B cell (primary cell): ENCODE results near the gene DEFB124. TPM values are rescaled to one million over a fixed set of nuclear protein-coding genes. Genes with fewer than 3 reads are reported as not detected.

ENCODE experiments used
- ATAC-seq: fragments of 200-7000 bp; cut with Tn5 transposase; one replicate; pipeline ENCODE4 v1.10.0; 2021; ENCODE audit warnings: low read depth, mild to moderate bottlenecking, moderate number of reproducible peaks, moderate library complexity
- CTCF ChIA-PET: fragments of 350-600 bp; sonication (Branson Sonifier 250); formaldehyde crosslinking; loops from one replicate; lab custom pipeline; 2021; ENCODE audit warnings: antibody characterized with exemption, inconsistent platforms; lab: Charles Lee
- POLR2A ChIA-PET: fragments of 350-600 bp; sonication (Branson Sonifier 250); formaldehyde crosslinking; loops from one replicate; lab custom pipeline; 2021; ENCODE audit warnings: antibody characterized with exemption; lab: Charles Lee
- DNase-seq: peaks from one replicate; pipeline ENCODE4 v3.0.0; 2013
- H2AFZ ChIP-seq: 2 replicates; pipeline ENCODE4 v1.6.1; 2012; ENCODE audit warnings: mild to moderate bottlenecking, low read depth, low read length; ENCODE audit not compliant: insufficient read depth, poor library complexity, severe bottlenecking
- H3K27ac ChIP-seq, 2 donors: 1 replicate in 1 of 2; 2 replicates in 1 of 2; pipeline ENCODE4 v1.5.1; 2012 to 2013; ENCODE audit warnings: low read length in 2 of 2, mild to moderate bottlenecking in 2 of 2, moderate library complexity in 1 of 2
- H3K27me3 ChIP-seq, 4 experiments: fragments of 200-600 bp in 1 of 4; sonication (generic) in 1 of 4; replicated peaks in 1 of 4; 1 replicate in 2 of 4; 2 replicates in 2 of 4; pipeline versions ENCODE4 v1.6.1 to v1.7.0; 2013 to 2016; ENCODE audit warnings: low read length in 3 of 4, mild to moderate bottlenecking in 2 of 4, mixed read lengths in 1 of 4, moderate library complexity in 1 of 4; ENCODE audit not compliant: insufficient read depth in 4 of 4, control insufficient read depth in 3 of 4; ENCODE audit errors: control extremely low read depth in 1 of 4
- H3K36me3 ChIP-seq, 2 experiments: replicated peaks in 1 of 2; 1 replicate in 1 of 2; 2 replicates in 1 of 2; pipeline versions ENCODE4 v1.6.1 to v1.7.1; 2013; ENCODE audit warnings: low read length in 1 of 2; ENCODE audit not compliant: insufficient read depth in 2 of 2, control insufficient read depth in 1 of 2; ENCODE audit errors: control extremely low read depth in 1 of 2, extremely low read depth in 1 of 2
- H3K4me1 ChIP-seq, 2 donors: fragments of 200-600 bp in 1 of 2; sonication (generic) in 1 of 2; 1 replicate in 1 of 2; 2 replicates in 1 of 2; pipeline versions ENCODE4 v1.5.1 to v1.6.1; 2013 to 2017; ENCODE audit warnings: low read length in 2 of 2; ENCODE audit not compliant: control insufficient read depth in 2 of 2, insufficient read depth in 2 of 2
- H3K4me2 ChIP-seq: replicated peaks from 2 replicates; pipeline ENCODE3; 2012; ENCODE audit warnings: mild to moderate bottlenecking, low read depth, low read length; ENCODE audit not compliant: poor library complexity, severe bottlenecking
- H3K4me3 ChIP-seq, 5 experiments: fragments of 200-600 bp in 1 of 5; sonication (generic) in 1 of 5; 1 replicate in 3 of 5; 2 replicates in 2 of 5; pipeline versions ENCODE4 v1.5.1 to v1.7.0; 2011 to 2016; ENCODE audit warnings: low read length in 4 of 5, mild to moderate bottlenecking in 4 of 5, low read depth in 2 of 5, control low read depth in 1 of 5, moderate library complexity in 1 of 5; ENCODE audit not compliant: insufficient read depth in 1 of 5; ENCODE audit errors: control extremely low read depth in 1 of 5, extremely low read depth in 1 of 5
- H3K79me2 ChIP-seq: fragments of 200-600 bp; sonication (generic); one replicate; pipeline ENCODE4 v1.6.0; 2016; ENCODE audit warnings: low read length; ENCODE audit not compliant: control insufficient read depth, insufficient read depth
- H3K9ac ChIP-seq: fragments of 200-600 bp; sonication (generic); 2 replicates; pipeline ENCODE4 v1.6.1; 2017; ENCODE audit warnings: mild to moderate bottlenecking, low read length, moderate library complexity
- H3K9me3 ChIP-seq, 3 donors: one replicate each; pipeline versions ENCODE4 v1.6.1 to v1.7.1; 2013; ENCODE audit warnings: low read length in 2 of 3; ENCODE audit not compliant: control insufficient read depth in 2 of 3, insufficient read depth in 1 of 3; ENCODE audit errors: control extremely low read depth in 1 of 3
- H4K20me1 ChIP-seq: 2 replicates; pipeline ENCODE4 v1.6.0; 2012; ENCODE audit warnings: mild to moderate bottlenecking, low read length; ENCODE audit not compliant: insufficient read depth, control insufficient read depth, poor library complexity, severe bottlenecking
- H3K27ac Mint-ChIP-seq: one replicate; pipeline ENCODE4 v1.8.0; 2021; ENCODE audit warnings: mixed read lengths
- H3K27me3 Mint-ChIP-seq: one replicate; pipeline ENCODE4 v1.8.0; 2021; ENCODE audit warnings: mixed read lengths
- H3K4me1 Mint-ChIP-seq: one replicate; pipeline ENCODE4 v1.8.0; 2021; ENCODE audit warnings: mixed read lengths
- H3K4me3 Mint-ChIP-seq: one replicate; pipeline ENCODE4 v1.8.0; 2021; ENCODE audit warnings: mixed read lengths
- H3K9me3 Mint-ChIP-seq: one replicate; pipeline ENCODE4 v1.8.0; 2022; ENCODE audit warnings: mixed read lengths; ENCODE audit not compliant: insufficient read depth
- EZH2 ChIP-seq: IDR thresholded peaks from 2 replicates; pipeline ENCODE4 v1.6.1; 2012; ENCODE audit warnings: borderline replicate concordance, low read depth, mild to moderate bottlenecking, moderate library complexity, low read length; ENCODE audit not compliant: insufficient read depth, poor library complexity, severe bottlenecking
- WGBS: methylation state at CpG from one replicate; pipeline ENCODE4 v1.1.5; 2013; ENCODE audit warnings: missing lambda C conversion rate; ENCODE audit not compliant: insufficient coverage; 5-methylcytosine and 5-hydroxymethylcytosine counted together
- intact Hi-C: fragments of 100-400 bp; cut with micrococcal nuclease; formaldehyde crosslinking; loops from one replicate; pipeline ENCODE4 v1.10.0; 2022
- polyA plus RNA-seq: library from polyadenylated mRNA; depleted of rRNA; stranded (reverse); fragments of >200 nt; gene quantifications from 2 replicates; pipeline ENCODE4 v1.2.3, GENCODE V29; 2012
- total RNA-seq, 2 donors: library from RNA; stranded (reverse); fragments of 120-200 nt in 1 of 2; gene quantifications; 1 replicate in 1 of 2; 2 replicates in 1 of 2; pipeline versions ENCODE4 v1.2.3 to v1.2.4, GENCODE V29; 2013 to 2022
- TF ChIP-seq, protein P1 (sequence below): fragments of 200-600 bp; IDR thresholded peaks from one replicate; pipeline ENCODE4 v1.8.0; 2022; ENCODE audit warnings: antibody characterized with exemption, mild to moderate bottlenecking

The DEFB124 gene
- total and polyA plus RNA-seq, 2 donors (not counting 1 experiment from before 2014, with no cell fraction given) = not detected

GRCh38 chr20:31515072-31515774, 40.3 kb upstream of the DEFB124 start:
- Mint-ChIP-seq H3K27me3 (no peaks in the 10 kb centered on the region), H3K9me3 (no peaks in the 10 kb centered on the region), H3K27ac (no peak overlapping the region), H3K4me1 (peaks cover 10% of the 10 kb centered on the region), H3K4me3 (no peak overlapping the region)
- Histone ChIP-seq H3K79me2 (peaks cover 57% of the 10 kb centered on the region), H3K27ac (peak overlapping the region in 1 of 2 donors; percentile 76), H4K20me1 (peaks cover 52% of the 10 kb centered on the region), H2AFZ (peak overlapping the region; percentile 99), H3K9me3 (no peaks in the 10 kb centered on the region), H3K36me3 (peaks cover 0 to 6% of the 10 kb centered on the region in 2 experiments), H3K27me3 (no peaks in the 10 kb centered on the region), H3K4me3 (peak overlapping the region; percentile 74 to 91 (median 89)), H3K4me1 (peaks cover 27 to 31% of the 10 kb centered on the region in 2 donors), H3K4me2 (peak overlapping the region; percentile 88), H3K9ac (peak overlapping the region; percentile 92)
- TF ChIP-seq, protein P1, sequence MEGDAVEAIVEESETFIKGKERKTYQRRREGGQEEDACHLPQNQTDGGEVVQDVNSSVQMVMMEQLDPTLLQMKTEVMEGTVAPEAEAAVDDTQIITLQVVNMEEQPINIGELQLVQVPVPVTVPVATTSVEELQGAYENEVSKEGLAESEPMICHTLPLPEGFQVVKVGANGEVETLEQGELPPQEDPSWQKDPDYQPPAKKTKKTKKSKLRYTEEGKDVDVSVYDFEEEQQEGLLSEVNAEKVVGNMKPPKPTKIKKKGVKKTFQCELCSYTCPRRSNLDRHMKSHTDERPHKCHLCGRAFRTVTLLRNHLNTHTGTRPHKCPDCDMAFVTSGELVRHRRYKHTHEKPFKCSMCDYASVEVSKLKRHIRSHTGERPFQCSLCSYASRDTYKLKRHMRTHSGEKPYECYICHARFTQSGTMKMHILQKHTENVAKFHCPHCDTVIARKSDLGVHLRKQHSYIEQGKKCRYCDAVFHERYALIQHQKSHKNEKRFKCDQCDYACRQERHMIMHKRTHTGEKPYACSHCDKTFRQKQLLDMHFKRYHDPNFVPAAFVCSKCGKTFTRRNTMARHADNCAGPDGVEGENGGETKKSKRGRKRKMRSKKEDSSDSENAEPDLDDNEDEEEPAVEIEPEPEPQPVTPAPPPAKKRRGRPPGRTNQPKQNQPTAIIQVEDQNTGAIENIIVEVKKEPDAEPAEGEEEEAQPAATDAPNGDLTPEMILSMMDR = no peak
- TF ChIP-seq EZH2 = no peak
- CTCF ChIA-PET = interaction anchor here (1.1 kb wide), 1 partner anchor 46 kb away, joined by 3 read pairs; no protein-coding TSS in a partner anchor
- WGBS = 20% methylated on average over 4 of the region's 4 CpGs
- POLR2A ChIA-PET = no interaction called here
- DNase-seq (no peak), ATAC-seq (no peak)
- intact Hi-C loops = loop anchor here (2.0 kb wide), 1 partner anchor 90 kb away; the partner anchor contains the start of gene ID1
